HepG2 (cell line): Measurements from ENCODE around the gene KRTDAP. TPM values are rescaled to one million over a fixed set of nuclear protein-coding genes. Genes with fewer than 3 reads are reported as not detected.

Experiments used
- AGO1 ChIP-seq: fragments of 200-400 bp; formaldehyde crosslinking; IDR thresholded peaks from 2 replicates; pipeline ENCODE4 v1.6.1; 2017; ENCODE audit warnings: mild to moderate bottlenecking, low read depth, low read length, moderate library complexity; ENCODE audit not compliant: poor library complexity, severe bottlenecking
- CCDC6 ChIP-seq: sonication (generic); formaldehyde crosslinking; IDR thresholded peaks from 2 replicates; pipeline ENCODE4 v1.8.1; 2022; ENCODE audit warnings: mild to moderate bottlenecking, missing genetic modification reagents, moderate library complexity
- CSRNP1 ChIP-seq: sonication (generic); formaldehyde crosslinking; IDR thresholded peaks from 2 replicates; pipeline ENCODE4 v1.8.1; 2023; ENCODE audit warnings: mild to moderate bottlenecking, missing genetic modification reagents
- HDAC6 ChIP-seq: fragments of 200-600 bp; sonication (generic); IDR thresholded peaks from 2 replicates; pipeline ENCODE4 v1.7.0; 2017; ENCODE audit warnings: mild to moderate bottlenecking, antibody characterized with exemption, low read length, low read depth
- HIVEP1 ChIP-seq: sonication (generic); formaldehyde crosslinking; IDR thresholded peaks from 2 replicates; pipeline ENCODE4 v1.4.0; 2020; ENCODE audit warnings: mild to moderate bottlenecking, missing genetic modification reagents
- KMT2B ChIP-seq: IDR thresholded peaks from 2 replicates; pipeline ENCODE4 v1.6.1; 2016; ENCODE audit warnings: missing genetic modification reagents, missing compliant biosample characterization
- PHF5A ChIP-seq: IDR thresholded peaks from one replicate; pipeline ENCODE4 v1.6.1; 2018; ENCODE audit warnings: low read depth, missing genetic modification reagents; ENCODE audit not compliant: unreplicated experiment
- PRDM15 ChIP-seq: sonication (generic); formaldehyde crosslinking; IDR thresholded peaks from 2 replicates; pipeline ENCODE4 v1.4.0; 2020; ENCODE audit warnings: missing genetic modification reagents
- SKI ChIP-seq: fragments of 450-650 bp; IDR thresholded peaks from one replicate; pipeline ENCODE4 v1.6.1; 2018; ENCODE audit warnings: mild to moderate bottlenecking; ENCODE audit not compliant: partially characterized antibody
- SMAD1 ChIP-seq: sonication (generic); formaldehyde crosslinking; IDR thresholded peaks from 2 replicates; pipeline ENCODE4 v1.4.0; 2020; ENCODE audit warnings: missing genetic modification reagents, low read depth, mild to moderate bottlenecking, borderline replicate concordance
- SOX5 ChIP-seq: IDR thresholded peaks from 2 replicates; pipeline ENCODE4 v1.6.1; 2016; ENCODE audit warnings: borderline replicate concordance
- THRA ChIP-seq: sonication (generic); formaldehyde crosslinking; IDR thresholded peaks from 2 replicates; pipeline ENCODE4 v1.4.0; 2020; ENCODE audit warnings: missing genetic modification reagents, borderline replicate concordance
- YEATS2 ChIP-seq: sonication (generic); formaldehyde crosslinking; IDR thresholded peaks from 2 replicates; pipeline ENCODE4 v1.4.0; 2020; ENCODE audit warnings: missing genetic modification reagents, borderline replicate concordance
- ZBTB20 ChIP-seq: sonication (generic); formaldehyde crosslinking; IDR thresholded peaks from 2 replicates; pipeline ENCODE4 v1.8.1; 2023; ENCODE audit warnings: missing genetic modification reagents, low read depth, mild to moderate bottlenecking, borderline replicate concordance
- ZC3H13 ChIP-seq: sonication (generic); formaldehyde crosslinking; IDR thresholded peaks from 2 replicates; pipeline ENCODE4 v1.8.1; 2023; ENCODE audit warnings: mild to moderate bottlenecking, missing genetic modification reagents, moderate library complexity
- ZNF329 ChIP-seq: sonication (generic); formaldehyde crosslinking; IDR thresholded peaks from 2 replicates; pipeline ENCODE4 v1.9.0; 2021; ENCODE audit warnings: low read depth, mild to moderate bottlenecking, missing genetic modification reagents
- ZNF556 ChIP-seq: sonication (generic); formaldehyde crosslinking; IDR thresholded peaks from 2 replicates; pipeline ENCODE4 v1.4.0; 2020; ENCODE audit warnings: mild to moderate bottlenecking, missing genetic modification reagents, borderline replicate concordance
- ZNF570 ChIP-seq: sonication (generic); formaldehyde crosslinking; IDR thresholded peaks from 2 replicates; pipeline ENCODE4 v1.4.0; 2020; ENCODE audit warnings: mild to moderate bottlenecking, missing genetic modification reagents, borderline replicate concordance
- ZNF572 ChIP-seq: sonication (generic); formaldehyde crosslinking; IDR thresholded peaks from 2 replicates; pipeline ENCODE4 v1.5.1; 2020; ENCODE audit warnings: mild to moderate bottlenecking, missing genetic modification reagents
- ZNF773 ChIP-seq: sonication (generic); formaldehyde crosslinking; IDR thresholded peaks from 2 replicates; pipeline ENCODE4 v1.4.0; 2020; ENCODE audit warnings: missing genetic modification reagents, borderline replicate concordance
- ZSCAN31 ChIP-seq: sonication (generic); formaldehyde crosslinking; IDR thresholded peaks from 2 replicates; pipeline ENCODE4 v1.5.0; 2020; ENCODE audit warnings: low read depth, mild to moderate bottlenecking, missing genetic modification reagents
- polyA plus RNA-seq, 8 experiments: library from polyadenylated mRNA; depleted of rRNA in 3 of 8; stranded (reverse) in 7 of 8; unstranded in 1 of 8; fragments of >200 nt; fragmentation: Illumina TruSeq in 4 of 8; extraction: Trizol in 4 of 8; gene quantifications; 2 replicates each; pipeline versions ENCODE4 v1.2.1 to v1.2.3, GENCODE V29; 2011 to 2016; ENCODE audit warnings: low read depth in 4 of 8, missing spikeins in 1 of 8, mixed read lengths in 1 of 8; ENCODE audit not compliant: insufficient read depth in 1 of 8
- total RNA-seq, 5 experiments: library from RNA; depleted of rRNA; stranded (reverse); fragments of >200 nt; fragmentation: Illumina TruSeq; extraction: Trizol; gene quantifications; 2 replicates each; pipeline ENCODE4 v1.2.3, GENCODE V29; 2016; ENCODE audit warnings: low read depth in 1 of 5
- TF ChIP-seq, protein P1 (sequence below): sonication (generic); formaldehyde crosslinking; IDR thresholded peaks from 2 replicates; pipeline ENCODE4 v1.5.0; 2020; ENCODE audit warnings: missing genetic modification reagents, mild to moderate bottlenecking, borderline replicate concordance

Gene KRTDAP
- total and polyA plus RNA-seq, 2 of the 13 experiments (the other 11 are each of a cell fraction or from before 2014, with no cell fraction given) = 0.86 to 1.5 TPM

GRCh38 chr19:35458731-35459391 is 31.4 kb downstream of the KRTDAP start (continued):
- TF ChIP-seq THRA (CRISPR knock-in tag) (peak; percentile 85; the same call in 1 of the 2 replicates), CSRNP1 (peak; percentile 45), YEATS2 (CRISPR knock-in tag) (peak; percentile 49; the same call in 1 of the 2 replicates), ZSCAN31 (CRISPR knock-in tag) (no peak), HIVEP1 (CRISPR knock-in tag) (no peak), ZNF570 (CRISPR knock-in tag) (no peak), KMT2B (CRISPR knock-in tag) (no peak), AGO1 (no peak), CCDC6 (no peak; the same call in 1 of the 2 replicates), PHF5A (CRISPR knock-in tag) (no peak), ZNF329 (CRISPR knock-in tag) (no peak), PRDM15 (CRISPR knock-in tag) (no peak), ZNF773 (CRISPR knock-in tag) (no peak), SKI (peak; percentile 76), SOX5 (CRISPR knock-in tag) (peak; percentile 76; the same call in 1 of the 2 replicates), HDAC6 (no peak), ZNF556 (CRISPR knock-in tag) (0 out of 2 replicates have a peak, but pooled peaks have one; percentile 38), SMAD1 (CRISPR knock-in tag) (no peak), ZBTB20 (peak; percentile 74; the same call in 1 of the 2 replicates), ZNF572 (CRISPR knock-in tag) (no peak), ZC3H13 (CRISPR knock-in tag) (no peak)
- TF ChIP-seq, protein P1, sequence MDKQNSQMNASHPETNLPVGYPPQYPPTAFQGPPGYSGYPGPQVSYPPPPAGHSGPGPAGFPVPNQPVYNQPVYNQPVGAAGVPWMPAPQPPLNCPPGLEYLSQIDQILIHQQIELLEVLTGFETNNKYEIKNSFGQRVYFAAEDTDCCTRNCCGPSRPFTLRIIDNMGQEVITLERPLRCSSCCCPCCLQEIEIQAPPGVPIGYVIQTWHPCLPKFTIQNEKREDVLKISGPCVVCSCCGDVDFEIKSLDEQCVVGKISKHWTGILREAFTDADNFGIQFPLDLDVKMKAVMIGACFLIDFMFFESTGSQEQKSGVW = no peak
